HFFc6 (cell line): ENCODE data around the gene NCOA6. TPM values are rescaled to one million over a fixed set of nuclear protein-coding genes. Genes with fewer than 3 reads are reported as not detected.

Experiments used
- DNase-seq: peaks from one replicate; pipeline ENCODE4 v3.0.0-alpha.2; 2018
- H3K27ac Mint-ChIP-seq: 2 replicates; pipeline ENCODE4 v1.8.0; 2020; ENCODE audit warnings: mild to moderate bottlenecking, mixed read lengths
- H3K27me3 Mint-ChIP-seq: 2 replicates; pipeline ENCODE4 v1.8.0; 2021; ENCODE audit warnings: mild to moderate bottlenecking, moderate library complexity, mixed read lengths; ENCODE audit not compliant: insufficient read depth
- H3K36me3 Mint-ChIP-seq: 2 replicates; pipeline ENCODE4 v1.8.0; 2021; ENCODE audit warnings: low read depth, mixed read lengths
- H3K4me1 Mint-ChIP-seq: 2 replicates; pipeline ENCODE4 v1.8.0; 2020; ENCODE audit warnings: low read depth, mixed read lengths
- H3K4me3 Mint-ChIP-seq: 2 replicates; pipeline ENCODE4 v1.8.0; 2020; ENCODE audit warnings: mild to moderate bottlenecking, moderate library complexity, mixed read lengths
- H3K9me3 Mint-ChIP-seq: 2 replicates; pipeline ENCODE4 v1.8.0; 2020; ENCODE audit warnings: mild to moderate bottlenecking, mixed read lengths
- total RNA-seq, 6 experiments: library from RNA; stranded (reverse); fragmentation: NEBNext Ultra II Directional; extraction: Animal tissue kit (Norgen Biotek cat#: 25700); gene quantifications; 2 replicates in 1 of 6; 3 replicates in 5 of 6; pipeline ENCODE4 v1.2.3, GENCODE V29; 2021
- TF ChIP-seq, protein P1 (sequence below): fragments of 200-600 bp; sonication (generic); IDR thresholded peaks from 2 replicates; pipeline ENCODE4 v1.5.0; 2021; ENCODE audit warnings: antibody characterized with exemption, mild to moderate bottlenecking

NCOA6 gene
- total RNA-seq, 6 experiments from 2014 or later, result 17.6 to 21.0 (median 18.4) TPM

GRCh38 chr20:34709044-34709830 is 116.2 kb downstream of the NCOA6 start:
- Mint-ChIP-seq H3K4me3 (peak overlapping the region; percentile 87), H3K27me3 (peaks cover 2% of the 10 kb centered on the region), H3K36me3 (peaks cover 13% of the 10 kb centered on the region; the same call in 1 of the 2 replicates), H3K4me1 (peaks cover 71% of the 10 kb centered on the region), H3K27ac (peak overlapping the region; percentile 92), H3K9me3 (no peaks in the 10 kb centered on the region)
- DNase-seq, result peak; percentile 88
- TF ChIP-seq, protein P1, sequence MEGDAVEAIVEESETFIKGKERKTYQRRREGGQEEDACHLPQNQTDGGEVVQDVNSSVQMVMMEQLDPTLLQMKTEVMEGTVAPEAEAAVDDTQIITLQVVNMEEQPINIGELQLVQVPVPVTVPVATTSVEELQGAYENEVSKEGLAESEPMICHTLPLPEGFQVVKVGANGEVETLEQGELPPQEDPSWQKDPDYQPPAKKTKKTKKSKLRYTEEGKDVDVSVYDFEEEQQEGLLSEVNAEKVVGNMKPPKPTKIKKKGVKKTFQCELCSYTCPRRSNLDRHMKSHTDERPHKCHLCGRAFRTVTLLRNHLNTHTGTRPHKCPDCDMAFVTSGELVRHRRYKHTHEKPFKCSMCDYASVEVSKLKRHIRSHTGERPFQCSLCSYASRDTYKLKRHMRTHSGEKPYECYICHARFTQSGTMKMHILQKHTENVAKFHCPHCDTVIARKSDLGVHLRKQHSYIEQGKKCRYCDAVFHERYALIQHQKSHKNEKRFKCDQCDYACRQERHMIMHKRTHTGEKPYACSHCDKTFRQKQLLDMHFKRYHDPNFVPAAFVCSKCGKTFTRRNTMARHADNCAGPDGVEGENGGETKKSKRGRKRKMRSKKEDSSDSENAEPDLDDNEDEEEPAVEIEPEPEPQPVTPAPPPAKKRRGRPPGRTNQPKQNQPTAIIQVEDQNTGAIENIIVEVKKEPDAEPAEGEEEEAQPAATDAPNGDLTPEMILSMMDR, result no peak

GRCh38 chr20:34708621-34709043 is 116.8 kb downstream of the NCOA6 start:
- peak; percentile 9 for DNase-seq
- Mint-ChIP-seq H3K27ac (peak overlapping the region; percentile 92), H3K9me3 (no peaks in the 10 kb centered on the region), H3K4me1 (peaks cover 67% of the 10 kb centered on the region), H3K36me3 (peaks cover 13% of the 10 kb centered on the region; the same call in 1 of the 2 replicates), H3K4me3 (peak overlapping the region; percentile 87), H3K27me3 (peaks cover 4% of the 10 kb centered on the region)
- TF ChIP-seq, protein P1, result peak; percentile 80

- DNase-seq, result no peak
- Mint-ChIP-seq H3K36me3 (peaks cover 8% of the 10 kb centered on the region; the same call in 1 of the 2 replicates), H3K4me1 (peaks cover 62% of the 10 kb centered on the region), H3K27me3 (peaks cover 9% of the 10 kb centered on the region), H3K27ac (no peak overlapping the region), H3K9me3 (no peaks in the 10 kb centered on the region), H3K4me3 (no peak overlapping the region)
- TF ChIP-seq, protein P1, result no peak
Measured at GRCh38 chr20:34706912-34707784, 118.3 kb downstream of the NCOA6 start.

DNA sequence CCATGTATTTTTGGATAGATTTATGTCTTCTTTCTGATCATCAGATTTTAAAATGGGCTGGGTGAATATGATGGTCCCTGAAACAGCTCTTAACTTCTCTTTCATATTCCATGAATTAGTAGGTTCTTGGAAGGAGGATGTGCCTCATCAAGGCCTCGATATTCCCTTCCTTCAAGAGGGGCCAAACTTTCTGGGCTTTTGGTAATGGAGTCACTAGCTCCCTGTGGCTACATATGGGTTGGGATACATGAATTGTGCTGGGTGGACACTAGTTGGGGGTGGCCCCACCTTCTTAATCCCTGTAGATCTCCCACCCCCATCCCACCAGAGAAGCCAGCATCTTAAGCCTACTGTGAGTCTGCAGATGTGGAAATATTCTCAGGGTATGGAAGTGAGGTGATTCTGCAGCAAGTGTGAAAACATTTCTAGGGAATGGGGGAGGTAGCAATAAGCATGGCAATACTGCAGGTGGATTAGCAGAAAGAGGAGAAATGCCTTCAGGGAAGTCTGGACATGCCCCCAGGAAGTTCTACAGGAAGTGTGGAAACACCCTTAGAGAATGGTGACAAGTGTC is 119.1 kb downstream of the NCOA6 start:
- Mint-ChIP-seq H3K9me3 (no peaks in the 10 kb centered on the region), H3K27me3 (peaks cover 9% of the 10 kb centered on the region), H3K4me1 (peaks cover 57% of the 10 kb centered on the region), H3K27ac (no peak overlapping the region), H3K36me3 (peaks cover 8% of the 10 kb centered on the region; the same call in 1 of the 2 replicates), H3K4me3 (no peak overlapping the region)
- DNase-seq, result no peak
- TF ChIP-seq, protein P1, result no peak
